HG02885 (cell line): ENCODE measurements around the gene TBCE.
"Not testable (repeated sequence)": the region's sequence is repeated elsewhere in the genome, so short reads cannot be mapped to it uniquely, and the experiment has no call there.

Experiments used
- ATAC-seq: cut with Tn5 transposase; IDR thresholded peaks from one replicate; pipeline ENCODE4 v1.9.1; 2021; ENCODE audit warnings: mild to moderate bottlenecking; ENCODE audit not compliant: unreplicated experiment, poor library complexity

Gene TBCE

GRCh38 chr1:235351441-235351840 is 15.8 kb upstream of the TBCE start:
- ATAC-seq: no peak

- no peak for ATAC-seq
These were observed 15.3 kb upstream of the TBCE start for GRCh38 chr1:235351898-235352297.

GRCh38 chr1:235357485-235358373 is 9.5 kb upstream of the TBCE start:
- ATAC-seq: no peak

GRCh38 chr1:235358899-235359298 is 8.3 kb upstream of the TBCE start:
- no peak for ATAC-seq

- ATAC-seq: not testable (repeated sequence)
These were observed 3.0 kb upstream of the TBCE start for GRCh38 chr1:235364189-235364588.

GRCh38 chr1:235366286-235366685 is 941 bp upstream of the TBCE start:
- no peak for ATAC-seq

GRCh38 chr1:235368428-235368827 is 1.2 kb downstream of the TBCE start:
- no peak for ATAC-seq

- no peak for ATAC-seq
These were observed 2.6 kb downstream of the TBCE start for GRCh38 chr1:235369802-235370201.

GRCh38 chr1:235375919-235376605 is 8.8 kb downstream of the TBCE start:
- ATAC-seq: no peak

- not testable (repeated sequence) for ATAC-seq
These were observed 11.0 kb downstream of the TBCE start for GRCh38 chr1:235378134-235378735.

- ATAC-seq: not testable (repeated sequence)
These were observed 14.9 kb downstream of the TBCE start for GRCh38 chr1:235381955-235382739.

- ATAC-seq: not testable (repeated sequence)
These were observed 18.4 kb downstream of the TBCE start for GRCh38 chr1:235385633-235386032.

GRCh38 chr1:235391874-235392273 is 24.6 kb downstream of the TBCE start:
- ATAC-seq: no peak

- ATAC-seq: no peak
These were observed 30.5 kb downstream of the TBCE start for GRCh38 chr1:235397733-235398132.

GRCh38 chr1:235399661-235400060 is 32.4 kb downstream of the TBCE start:
- ATAC-seq: no peak

GRCh38 chr1:235401251-235401650 is 34.0 kb downstream of the TBCE start:
- no peak for ATAC-seq

- no peak for ATAC-seq
These were observed 35.4 kb downstream of the TBCE start for GRCh38 chr1:235402457-235403200.

- ATAC-seq: no peak
These were observed 36.4 kb downstream of the TBCE start for GRCh38 chr1:235403593-235403992.

GRCh38 chr1:235404190-235404589 is 37.0 kb downstream of the TBCE start:
- ATAC-seq: no peak

- ATAC-seq: no peak
These were observed 40.2 kb downstream of the TBCE start for GRCh38 chr1:235407419-235407818.
